ENCODE data around the gene NACC2. TPM values are rescaled to one million over a fixed set of nuclear protein-coding genes. Genes with fewer than 3 reads are reported as not detected.

Gene NACC2
- polyA plus RNA-seq, 1 donor (not counting 4 experiments of a cell fraction or from before 2014, with no cell fraction given), result 4.6 TPM

DNA sequence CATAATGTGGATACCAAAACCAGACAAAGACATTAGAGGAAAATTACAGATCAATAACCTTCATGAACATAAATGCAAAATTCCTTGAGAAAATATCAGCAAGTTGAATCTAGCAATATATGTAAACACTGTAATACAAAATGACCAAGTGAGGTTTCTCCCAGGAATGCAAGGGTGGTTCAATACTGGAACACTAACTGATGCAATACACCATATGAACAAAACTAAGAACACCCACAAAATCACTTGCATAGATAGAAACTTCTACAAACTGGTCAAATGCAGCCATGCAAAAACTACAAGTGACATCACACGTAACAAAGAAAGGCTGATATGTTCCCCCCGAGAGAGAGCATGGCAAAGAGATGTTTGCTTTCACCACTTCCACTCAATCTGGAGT is 55.6 kb downstream of the NACC2 start:
- H3K36me3 ChIP-seq (ENCODE audit: control insufficient read depth in 2 of 2, extremely low read depth in 1 of 2, insufficient read depth in 2 of 2, low read length in 2 of 2), result peaks cover 0 to 6% of the 10 kb centered on the region in 2 experiments
- H3K9ac ChIP-seq (ENCODE audit: control insufficient read depth, extremely low read depth, insufficient read depth, low read length), result no peak overlapping the region
- H3K27ac ChIP-seq (ENCODE audit: control insufficient read depth, insufficient read depth, low read length), result no peak overlapping the region
- no peak overlapping the region for H2AFZ ChIP-seq (ENCODE audit: control insufficient read depth, low read length)
- peaks cover 6% of the 10 kb centered on the region for H4K20me1 ChIP-seq (ENCODE audit: control insufficient read depth, extremely low read depth, insufficient read depth, low read length)
- H3K4me2 ChIP-seq (ENCODE audit: control insufficient read depth, extremely low read depth, insufficient read depth, low read depth, low read length), result no peak overlapping the region
- TF ChIP-seq CTCF (optimal IDR thresholded peaks at IDR 0.05 in 1 of 3, IDR thresholded peaks at IDR 0.05 in 1 of 3, conservative IDR thresholded peaks at IDR 0.05 in 1 of 3; ENCODE audit: extremely low read depth in 1 of 3, insufficient read depth in 2 of 3, low read length in 3 of 3) (no peak), EZH2 (IDR thresholded peaks at IDR 0.05; ENCODE audit: low read length) (no peak)
- H3K4me1 ChIP-seq (ENCODE audit: control insufficient read depth, extremely low read depth, insufficient read depth, low read length), result no peaks in the 10 kb centered on the region
- H3K9me1 ChIP-seq (ENCODE audit: control insufficient read depth, extremely low read depth, insufficient read depth, low read length), result no peaks in the 10 kb centered on the region
- H3K9me3 ChIP-seq (ENCODE audit: control insufficient read depth, low read depth, low read length), result peaks cover 3% of the 10 kb centered on the region
- dilution Hi-C loops (cut with MboI; ENCODE audit: extremely low pct_ligation_motif_present, low sequenced_read_pairs), result no loop called here
- FAIRE-seq (no peak), DNase-seq (ENCODE audit: low read depth, low spot score) (no peak)
- no peak overlapping the region for H3K4me3 ChIP-seq (ENCODE audit: control insufficient read depth in 2 of 3, extremely low read depth in 1 of 3, insufficient read depth in 2 of 3, low read depth in 1 of 3, low read length in 3 of 3)
- H3K79me2 ChIP-seq (ENCODE audit: control insufficient read depth, insufficient read depth, low read length), result peaks cover 53% of the 10 kb centered on the region
- H3K27me3 ChIP-seq (ENCODE audit: control insufficient read depth, extremely low read depth, insufficient read depth, low read length), result no peaks in the 10 kb centered on the region

DNA sequence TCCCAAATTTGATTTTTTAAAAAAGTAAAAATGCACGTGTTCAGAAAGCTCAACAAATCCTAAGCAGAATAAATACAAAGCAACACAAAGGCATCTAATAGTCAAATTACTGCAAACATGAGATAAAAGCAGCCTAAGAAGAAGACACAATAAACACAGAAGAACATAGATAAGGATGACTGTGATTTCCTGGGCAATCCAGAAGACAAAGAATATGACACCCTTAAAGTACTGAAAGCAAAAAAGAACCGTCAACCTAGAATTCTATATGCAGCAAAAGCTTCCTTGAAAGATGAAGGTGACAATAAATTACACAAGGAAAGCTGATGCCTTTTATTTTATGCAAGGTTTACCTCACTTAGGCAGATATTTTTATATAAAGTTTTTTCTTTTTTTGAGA is 58.2 kb downstream of the NACC2 start:
- Histone ChIP-seq H3K36me3 (ENCODE audit: control insufficient read depth in 2 of 2, extremely low read depth in 1 of 2, insufficient read depth in 2 of 2, low read length in 2 of 2) (peaks cover 0 to 9% of the 10 kb centered on the region in 2 experiments), H3K27me3 (ENCODE audit: control insufficient read depth, extremely low read depth, insufficient read depth, low read length) (no peaks in the 10 kb centered on the region), H3K4me3 (ENCODE audit: control insufficient read depth in 2 of 3, extremely low read depth in 1 of 3, insufficient read depth in 2 of 3, low read depth in 1 of 3, low read length in 3 of 3) (no peak overlapping the region), H3K9me3 (ENCODE audit: control insufficient read depth, low read depth, low read length) (peaks cover 3% of the 10 kb centered on the region), H3K9me1 (ENCODE audit: control insufficient read depth, extremely low read depth, insufficient read depth, low read length) (no peaks in the 10 kb centered on the region), H3K9ac (ENCODE audit: control insufficient read depth, extremely low read depth, insufficient read depth, low read length) (no peak overlapping the region), H3K4me1 (ENCODE audit: control insufficient read depth, extremely low read depth, insufficient read depth, low read length) (no peaks in the 10 kb centered on the region), H4K20me1 (ENCODE audit: control insufficient read depth, extremely low read depth, insufficient read depth, low read length) (no peaks in the 10 kb centered on the region), H3K27ac (ENCODE audit: control insufficient read depth, insufficient read depth, low read length) (no peak overlapping the region), H3K4me2 (ENCODE audit: control insufficient read depth, extremely low read depth, insufficient read depth, low read depth, low read length) (no peak overlapping the region), H3K79me2 (ENCODE audit: control insufficient read depth, insufficient read depth, low read length) (peaks cover 47% of the 10 kb centered on the region), H2AFZ (ENCODE audit: control insufficient read depth, low read length) (no peak overlapping the region)
- DNase-seq (ENCODE audit: low read depth, low spot score), result no peak
- no peak for FAIRE-seq
- TF ChIP-seq EZH2 (IDR thresholded peaks at IDR 0.05; ENCODE audit: low read length), result no peak
- no peak for TF ChIP-seq CTCF (optimal IDR thresholded peaks at IDR 0.05 in 1 of 3, IDR thresholded peaks at IDR 0.05 in 1 of 3, conservative IDR thresholded peaks at IDR 0.05 in 1 of 3; ENCODE audit: extremely low read depth in 1 of 3, insufficient read depth in 2 of 3, low read length in 3 of 3)
- dilution Hi-C loops (cut with MboI; ENCODE audit: extremely low pct_ligation_motif_present, low sequenced_read_pairs), result no loop called here
